ENCODE results near the gene WHAMM.

GRCh38 chr15:82809308-82810060, at the start of gene WHAMM:
- TF ChIP-seq GATA2 (IDR thresholded peaks at IDR 0.05; ENCODE audit: low read depth, low read length) (no peak), GATA3 (IDR thresholded peaks at IDR 0.05; ENCODE audit: low read depth, low read length) (no peak)
